H1 (cell line): ENCODE results near the gene SLC9C1. TPM values are rescaled to one million over a fixed set of nuclear protein-coding genes. Genes with fewer than 3 reads are reported as not detected.

Experiments
- CTCF ChIP-seq, 3 experiments: IDR thresholded peaks; 1 replicate in 2 of 3; 2 replicates in 1 of 3; pipeline versions ENCODE4 v1.5.1 to v1.6.1; 2011; ENCODE audit warnings: low read length in 3 of 3, mild to moderate bottlenecking in 3 of 3, inconsistent platforms in 2 of 3, low read depth in 1 of 3, moderate library complexity in 1 of 3; ENCODE audit not compliant: insufficient read depth in 1 of 3; ENCODE audit errors: control extremely low read depth in 1 of 3
- SP1 ChIP-seq: IDR thresholded peaks from 2 replicates; pipeline ENCODE4 v1.6.1; 2011; ENCODE audit warnings: low read depth, low read length
- ZNF274 ChIP-seq: IDR thresholded peaks from 2 replicates; pipeline ENCODE4 v1.7.0; 2012; ENCODE audit warnings: low read length, borderline replicate concordance; ENCODE audit errors: extremely low read depth
- polyA plus RNA-seq, 7 experiments: library from polyadenylated mRNA; depleted of rRNA in 3 of 7; stranded (reverse) in 5 of 7; unstranded in 2 of 7; fragments of >200 nt in 5 of 7; fragments of 200-250 nt in 2 of 7; gene quantifications; 1 replicate in 5 of 7; 2 replicates in 1 of 7; 4 replicates in 1 of 7; pipeline versions ENCODE4 v1.2.1 to v1.2.3, GENCODE V29; 2011 to 2013; ENCODE audit warnings: missing spikeins in 2 of 7, mixed read lengths in 2 of 7
- total RNA-seq: library from RNA; stranded (reverse); fragmentation: NEBNext Ultra II Directional; extraction: Animal tissue kit (Norgen Biotek cat#: 25700); gene quantifications from 2 replicates; pipeline ENCODE4 v1.2.1, GENCODE V29; 2021
- TF ChIP-seq, protein P1 (sequence below): IDR thresholded peaks from 2 replicates; pipeline ENCODE4 v1.6.1; 2012; ENCODE audit warnings: low read length, inconsistent platforms

Gene SLC9C1
- total and polyA plus RNA-seq, 2 of the 8 experiments (the other 6 are each of a cell fraction or from before 2014, with no cell fraction given): 0.15 to 0.24 TPM

DNA sequence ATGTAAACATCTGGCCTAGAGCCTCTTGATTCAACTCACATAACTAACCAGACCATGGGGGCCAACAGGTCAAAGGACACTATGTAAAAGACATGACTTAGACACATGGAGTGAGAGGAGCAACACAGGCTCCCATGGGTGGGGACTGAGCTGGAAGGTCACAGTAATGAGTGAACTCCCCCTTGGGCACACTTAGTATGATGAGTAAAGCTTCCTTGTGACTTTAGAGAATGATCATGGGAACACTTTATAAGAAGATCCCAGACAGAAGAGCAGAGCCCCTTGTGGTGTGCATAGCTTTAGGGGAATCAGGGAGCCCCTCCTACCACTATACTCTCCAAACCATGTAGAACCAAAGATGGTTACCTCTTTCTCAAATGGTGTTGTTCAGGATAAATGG, 171.1 kb downstream of the SLC9C1 start (continued):
- TF ChIP-seq, protein P1, sequence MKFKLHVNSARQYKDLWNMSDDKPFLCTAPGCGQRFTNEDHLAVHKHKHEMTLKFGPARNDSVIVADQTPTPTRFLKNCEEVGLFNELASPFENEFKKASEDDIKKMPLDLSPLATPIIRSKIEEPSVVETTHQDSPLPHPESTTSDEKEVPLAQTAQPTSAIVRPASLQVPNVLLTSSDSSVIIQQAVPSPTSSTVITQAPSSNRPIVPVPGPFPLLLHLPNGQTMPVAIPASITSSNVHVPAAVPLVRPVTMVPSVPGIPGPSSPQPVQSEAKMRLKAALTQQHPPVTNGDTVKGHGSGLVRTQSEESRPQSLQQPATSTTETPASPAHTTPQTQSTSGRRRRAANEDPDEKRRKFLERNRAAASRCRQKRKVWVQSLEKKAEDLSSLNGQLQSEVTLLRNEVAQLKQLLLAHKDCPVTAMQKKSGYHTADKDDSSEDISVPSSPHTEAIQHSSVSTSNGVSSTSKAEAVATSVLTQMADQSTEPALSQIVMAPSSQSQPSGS: no peak
- TF ChIP-seq ZNF274: no peak
- TF ChIP-seq SP1: no peak
- TF ChIP-seq CTCF (IDR thresholded peaks at IDR 0.05; ENCODE audit: control extremely low read depth in 1 of 3, insufficient read depth in 1 of 3, low read depth in 1 of 3, low read length in 3 of 3): no peak
